ENCODE data around the gene DPP4. TPM values are rescaled to one million over a fixed set of nuclear protein-coding genes. Genes with fewer than 3 reads are reported as not detected.

DPP4 gene
- polyA plus RNA-seq, 1 donor (not counting 4 experiments of a cell fraction or from before 2014, with no cell fraction given) = 1.1 TPM

GRCh38 chr2:162011706-162012564 is 62.1 kb downstream of the DPP4 start:
- Histone ChIP-seq H3K36me3 (ENCODE audit: control insufficient read depth in 2 of 2, extremely low read depth in 1 of 2, insufficient read depth in 2 of 2, low read length in 2 of 2) (no peaks in the 10 kb centered on the region), H3K27ac (ENCODE audit: control insufficient read depth, insufficient read depth, low read length) (no peak overlapping the region), H3K4me2 (ENCODE audit: control insufficient read depth, extremely low read depth, insufficient read depth, low read depth, low read length) (no peak overlapping the region), H3K79me2 (ENCODE audit: control insufficient read depth, insufficient read depth, low read length) (no peaks in the 10 kb centered on the region), H3K9me3 (ENCODE audit: control insufficient read depth, low read depth, low read length) (no peaks in the 10 kb centered on the region), H3K9ac (ENCODE audit: control insufficient read depth, extremely low read depth, insufficient read depth, low read length) (no peak overlapping the region), H3K27me3 (ENCODE audit: control insufficient read depth, extremely low read depth, insufficient read depth, low read length) (no peaks in the 10 kb centered on the region), H2AFZ (ENCODE audit: control insufficient read depth, low read length) (no peak overlapping the region), H3K4me3 (ENCODE audit: control insufficient read depth in 2 of 3, extremely low read depth in 1 of 3, insufficient read depth in 2 of 3, low read depth in 1 of 3, low read length in 3 of 3) (no peak overlapping the region), H3K4me1 (ENCODE audit: control insufficient read depth, extremely low read depth, insufficient read depth, low read length) (no peaks in the 10 kb centered on the region), H4K20me1 (ENCODE audit: control insufficient read depth, extremely low read depth, insufficient read depth, low read length) (no peaks in the 10 kb centered on the region), H3K9me1 (ENCODE audit: control insufficient read depth, extremely low read depth, insufficient read depth, low read length) (no peaks in the 10 kb centered on the region)
- dilution Hi-C loops (cut with MboI; ENCODE audit: extremely low pct_ligation_motif_present, low sequenced_read_pairs) = no loop called here
- FAIRE-seq (no peak), DNase-seq (ENCODE audit: low read depth, low spot score) (no peak)
- no peak for TF ChIP-seq EZH2 (IDR thresholded peaks at IDR 0.05; ENCODE audit: low read length)

- Histone ChIP-seq H3K79me2 (ENCODE audit: control insufficient read depth, insufficient read depth, low read length) (no peaks in the 10 kb centered on the region), H3K9ac (ENCODE audit: control insufficient read depth, extremely low read depth, insufficient read depth, low read length) (no peak overlapping the region), H3K9me3 (ENCODE audit: control insufficient read depth, low read depth, low read length) (no peaks in the 10 kb centered on the region), H3K4me3 (ENCODE audit: control insufficient read depth in 2 of 3, extremely low read depth in 1 of 3, insufficient read depth in 2 of 3, low read depth in 1 of 3, low read length in 3 of 3) (no peak overlapping the region), H3K27me3 (ENCODE audit: control insufficient read depth, extremely low read depth, insufficient read depth, low read length) (no peaks in the 10 kb centered on the region), H2AFZ (ENCODE audit: control insufficient read depth, low read length) (no peak overlapping the region), H4K20me1 (ENCODE audit: control insufficient read depth, extremely low read depth, insufficient read depth, low read length) (no peaks in the 10 kb centered on the region), H3K27ac (ENCODE audit: control insufficient read depth, insufficient read depth, low read length) (no peak overlapping the region), H3K9me1 (ENCODE audit: control insufficient read depth, extremely low read depth, insufficient read depth, low read length) (no peaks in the 10 kb centered on the region), H3K36me3 (ENCODE audit: control insufficient read depth in 2 of 2, extremely low read depth in 1 of 2, insufficient read depth in 2 of 2, low read length in 2 of 2) (no peaks in the 10 kb centered on the region), H3K4me1 (ENCODE audit: control insufficient read depth, extremely low read depth, insufficient read depth, low read length) (no peaks in the 10 kb centered on the region), H3K4me2 (ENCODE audit: control insufficient read depth, extremely low read depth, insufficient read depth, low read depth, low read length) (no peak overlapping the region)
- DNase-seq (ENCODE audit: low read depth, low spot score) (no peak), FAIRE-seq (no peak)
- no peak for TF ChIP-seq EZH2 (IDR thresholded peaks at IDR 0.05; ENCODE audit: low read length)
- no peak for TF ChIP-seq CTCF (optimal IDR thresholded peaks at IDR 0.05 in 1 of 3, IDR thresholded peaks at IDR 0.05 in 1 of 3, conservative IDR thresholded peaks at IDR 0.05 in 1 of 3; ENCODE audit: extremely low read depth in 1 of 3, insufficient read depth in 2 of 3, low read length in 3 of 3)
- dilution Hi-C loops (cut with MboI; ENCODE audit: extremely low pct_ligation_motif_present, low sequenced_read_pairs) = no loop called here
These were observed 64.5 kb downstream of the DPP4 start for GRCh38 chr2:162009543-162009942.

Data from keratinocyte (primary cell).